Measurements from ENCODE around the gene CGN. TPM values are rescaled to one million over a fixed set of nuclear protein-coding genes. Genes with fewer than 3 reads are reported as not detected.

CGN gene
- total RNA-seq, 1 donor from 2014 or later = 29.0 TPM

GRCh38 chr1:151512801-151513625, 1.8 kb downstream of the CGN start:
- Mint-ChIP-seq H3K4me1 (ENCODE audit: unreplicated experiment) (peaks cover 30% of the 10 kb centered on the region), H3K9me3 (no peaks in the 10 kb centered on the region), H3K27me3 (peaks cover 12% of the 10 kb centered on the region), H3K36me3 (no peaks in the 10 kb centered on the region), H3K27ac (peak overlapping the region; percentile 99), H3K4me3 (peak overlapping the region; percentile 92)
- no peak for TF ChIP-seq CTCF (conservative IDR thresholded peaks at IDR 0.05)
- DNase-seq (ENCODE audit: extremely low spot score, unreplicated experiment) = peak; percentile 71

DNA sequence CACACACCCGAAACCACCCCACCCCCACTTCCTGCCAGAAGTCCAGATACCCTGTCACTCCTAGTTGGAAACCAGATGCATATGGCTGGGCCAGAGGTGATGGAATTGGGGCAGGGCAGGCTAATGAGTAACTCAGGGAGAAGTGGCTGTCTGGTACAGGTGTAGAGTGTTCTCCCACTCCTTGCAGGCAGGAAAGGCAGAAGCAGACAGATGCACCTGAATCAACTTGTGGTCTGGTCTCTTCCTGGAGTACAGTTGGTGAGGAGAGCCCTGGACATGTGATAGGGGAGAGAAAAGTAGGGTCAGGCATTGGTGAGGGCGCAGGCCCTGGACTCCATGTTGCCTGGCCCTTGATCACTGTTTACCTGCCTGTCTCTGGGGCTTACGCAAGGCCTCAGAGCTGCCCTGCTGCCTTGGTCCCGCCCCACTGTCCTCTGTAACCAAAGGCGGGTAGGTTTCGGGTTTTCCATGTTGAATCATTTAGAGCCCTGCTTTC, 2.5 kb downstream of the CGN start:
- DNase-seq (ENCODE audit: extremely low spot score, unreplicated experiment) = no peak
- Mint-ChIP-seq H3K4me1 (ENCODE audit: unreplicated experiment) (peaks cover 30% of the 10 kb centered on the region), H3K4me3 (peak overlapping the region; percentile 92), H3K36me3 (no peaks in the 10 kb centered on the region), H3K27ac (peak overlapping the region; percentile 99), H3K27me3 (peaks cover 12% of the 10 kb centered on the region), H3K9me3 (no peaks in the 10 kb centered on the region)
- no peak for TF ChIP-seq CTCF (conservative IDR thresholded peaks at IDR 0.05)

DNA sequence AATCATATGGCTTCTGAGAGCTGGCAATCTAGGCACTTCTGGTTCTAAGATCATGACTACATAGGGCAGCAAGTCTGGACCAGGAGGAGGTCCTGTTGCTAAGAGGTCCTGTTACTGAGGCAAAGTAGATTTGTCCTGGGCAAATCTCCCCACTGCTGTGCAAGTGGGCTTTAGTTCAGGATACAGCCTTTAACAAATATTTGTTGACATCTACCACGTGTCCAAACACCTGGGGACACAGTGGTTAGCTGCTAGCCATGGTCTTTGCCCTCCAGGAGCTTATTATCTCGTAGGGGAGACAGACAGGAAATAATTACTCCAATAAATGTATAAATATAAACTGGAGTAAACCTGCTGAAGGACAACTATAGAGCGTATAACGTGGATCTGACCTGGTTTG, 3.2 kb downstream of the CGN start:
- H3K9me3 Mint-ChIP-seq = no peaks in the 10 kb centered on the region
- TF ChIP-seq CTCF (conservative IDR thresholded peaks at IDR 0.05) = no peak
- no peak for DNase-seq (ENCODE audit: extremely low spot score, unreplicated experiment)
- H3K27me3 Mint-ChIP-seq = peaks cover 12% of the 10 kb centered on the region
- no peaks in the 10 kb centered on the region for H3K36me3 Mint-ChIP-seq
- H3K4me1 Mint-ChIP-seq (ENCODE audit: unreplicated experiment) = peaks cover 30% of the 10 kb centered on the region
- peak overlapping the region; percentile 99 for H3K27ac Mint-ChIP-seq
- peak overlapping the region; percentile 92 for H3K4me3 Mint-ChIP-seq

- peaks cover 32% of the 10 kb centered on the region for H3K4me1 Mint-ChIP-seq (ENCODE audit: unreplicated experiment)
Measured at GRCh38 chr1:151515265-151515664, 4.1 kb downstream of the CGN start.

DNA sequence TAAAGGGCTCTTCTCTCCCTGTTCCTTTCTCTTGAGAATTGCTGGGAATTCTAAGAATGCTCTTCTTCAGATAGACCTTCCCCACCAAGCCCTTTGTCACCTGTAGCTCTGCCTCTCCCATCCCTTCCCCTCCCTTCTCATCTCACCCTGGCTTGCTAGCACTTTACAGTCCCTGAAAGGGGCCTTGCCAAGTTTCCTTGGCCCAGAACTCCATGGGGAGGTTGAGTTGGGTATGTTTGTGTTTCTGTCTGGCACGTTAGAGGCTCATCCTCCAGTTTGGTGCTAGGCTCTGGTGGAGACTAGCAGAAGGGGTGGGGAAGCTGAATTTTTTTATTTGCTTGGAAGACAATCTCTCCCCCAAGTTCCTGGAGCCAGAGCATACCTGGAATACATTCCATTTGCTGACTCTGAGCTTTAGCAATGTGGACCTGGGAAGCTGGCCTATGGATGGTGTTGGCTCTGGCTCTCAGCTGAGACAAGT, 4.9 kb downstream of the CGN start:
- peak overlapping the region; percentile 36 for H3K4me3 Mint-ChIP-seq

More at GRCh38 chr1:151515265-151515664, 4.1 kb downstream of the CGN start:
- Mint-ChIP-seq H3K9me3 (no peaks in the 10 kb centered on the region), H3K27ac (peak overlapping the region; percentile 99), H3K36me3 (peaks cover 5% of the 10 kb centered on the region), H3K4me3 (no peak overlapping the region), H3K27me3 (peaks cover 12% of the 10 kb centered on the region)
- TF ChIP-seq CTCF (conservative IDR thresholded peaks at IDR 0.05) = no peak
- DNase-seq (ENCODE audit: extremely low spot score, unreplicated experiment) = no peak

More for the DNA sequence above, 4.9 kb downstream of the CGN start:
- H3K27me3 Mint-ChIP-seq = peaks cover 12% of the 10 kb centered on the region
- H3K9me3 Mint-ChIP-seq = no peaks in the 10 kb centered on the region
- no peak for TF ChIP-seq CTCF (conservative IDR thresholded peaks at IDR 0.05)
- peak overlapping the region; percentile 99 for H3K27ac Mint-ChIP-seq
- peaks cover 8% of the 10 kb centered on the region for H3K36me3 Mint-ChIP-seq
- DNase-seq (ENCODE audit: extremely low spot score, unreplicated experiment) = no peak
- peaks cover 34% of the 10 kb centered on the region for H3K4me1 Mint-ChIP-seq (ENCODE audit: unreplicated experiment)
